MM.1S (cell line): Measurements from ENCODE around the gene YY1.
"Not testable (repeated sequence)": the region's sequence is repeated elsewhere in the genome, so short reads cannot be mapped to it uniquely, and the experiment has no call there.

Experiments used
- DNase-seq: peaks from one replicate; pipeline ENCODE4 v3.0.0-alpha.2; 2015
- H2AFZ ChIP-seq: fragments of 300-600 bp; sonication (generic); 2 replicates; pipeline ENCODE4 v1.6.0; 2016; ENCODE audit warnings: antibody characterized with exemption, low read length
- H3F3A ChIP-seq: fragments of 300-600 bp; sonication (generic); 2 replicates; pipeline ENCODE4 v1.6.1; 2016; ENCODE audit warnings: mild to moderate bottlenecking, antibody characterized with exemption, low read length, moderate library complexity, mixed read lengths; ENCODE audit not compliant: insufficient read depth
- H3K27ac ChIP-seq: fragments of 300-600 bp; sonication (generic); 2 replicates; pipeline ENCODE4 v1.5.1; 2016; ENCODE audit warnings: mild to moderate bottlenecking, low read length
- H3K27me3 ChIP-seq: fragments of 300-600 bp; sonication (generic); replicated peaks from 2 replicates; pipeline ENCODE4 v1.6.0; 2016; ENCODE audit warnings: low read length; ENCODE audit not compliant: insufficient read depth
- H3K36me3 ChIP-seq: fragments of 300-600 bp; sonication (generic); replicated peaks from 2 replicates; pipeline ENCODE4 v1.6.1; 2016; ENCODE audit warnings: mild to moderate bottlenecking, low read length, mixed read lengths; ENCODE audit not compliant: insufficient read depth
- H3K4me1 ChIP-seq: fragments of 300-600 bp; sonication (generic); 2 replicates; pipeline ENCODE4 v1.6.1; 2016; ENCODE audit warnings: low read length, mixed read lengths
- H3K4me2 ChIP-seq: fragments of 300-600 bp; sonication (generic); 2 replicates; pipeline ENCODE4 v1.6.0; 2016; ENCODE audit warnings: low read depth, low read length
- H3K4me3 ChIP-seq: fragments of 300-600 bp; sonication (generic); 2 replicates; pipeline ENCODE4 v1.5.1; 2016; ENCODE audit warnings: low read length, mixed read lengths
- H3K79me2 ChIP-seq: fragments of 300-600 bp; sonication (generic); 2 replicates; pipeline ENCODE4 v1.6.1; 2016; ENCODE audit warnings: mixed run types, low read length, mixed read lengths
- H3K9ac ChIP-seq: fragments of 300-600 bp; sonication (generic); 2 replicates; pipeline ENCODE4 v1.6.1; 2016; ENCODE audit warnings: low read length, mixed read lengths
- H3K9me2 ChIP-seq: fragments of 300-600 bp; sonication (generic); replicated peaks from 2 replicates; pipeline ENCODE4 v1.6.1; 2016; ENCODE audit warnings: mild to moderate bottlenecking, low read length, mixed read lengths; ENCODE audit not compliant: insufficient read depth
- H3K9me3 ChIP-seq: fragments of 300-600 bp; sonication (generic); replicated peaks from 2 replicates; pipeline ENCODE4 v1.6.1; 2016; ENCODE audit warnings: mild to moderate bottlenecking, low read length, mixed read lengths; ENCODE audit not compliant: insufficient read depth
- H4K20me1 ChIP-seq: fragments of 300-600 bp; sonication (generic); 2 replicates; pipeline ENCODE4 v1.6.1; 2016; ENCODE audit warnings: mild to moderate bottlenecking, low read length, moderate library complexity, mixed read lengths; ENCODE audit not compliant: insufficient read depth
- EZH2 ChIP-seq: fragments of 300-600 bp; sonication (generic); optimal IDR thresholded peaks from 2 replicates; pipeline ENCODE3; 2017; ENCODE audit warnings: low read depth, mild to moderate bottlenecking, antibody characterized with exemption, low read length, mixed read lengths
- EZH2phosphoT487 ChIP-seq: fragments of 300-600 bp; sonication (generic); IDR thresholded peaks from 2 replicates; pipeline ENCODE4 v1.6.1; 2018; ENCODE audit warnings: antibody characterized with exemption, low read length
- TF ChIP-seq, protein P1 (sequence below): fragments of 300-600 bp; sonication (generic); IDR thresholded peaks from 2 replicates; pipeline ENCODE4 v1.5.1; 2016; ENCODE audit warnings: antibody characterized with exemption, low read length, mixed read lengths

YY1 gene

DNA sequence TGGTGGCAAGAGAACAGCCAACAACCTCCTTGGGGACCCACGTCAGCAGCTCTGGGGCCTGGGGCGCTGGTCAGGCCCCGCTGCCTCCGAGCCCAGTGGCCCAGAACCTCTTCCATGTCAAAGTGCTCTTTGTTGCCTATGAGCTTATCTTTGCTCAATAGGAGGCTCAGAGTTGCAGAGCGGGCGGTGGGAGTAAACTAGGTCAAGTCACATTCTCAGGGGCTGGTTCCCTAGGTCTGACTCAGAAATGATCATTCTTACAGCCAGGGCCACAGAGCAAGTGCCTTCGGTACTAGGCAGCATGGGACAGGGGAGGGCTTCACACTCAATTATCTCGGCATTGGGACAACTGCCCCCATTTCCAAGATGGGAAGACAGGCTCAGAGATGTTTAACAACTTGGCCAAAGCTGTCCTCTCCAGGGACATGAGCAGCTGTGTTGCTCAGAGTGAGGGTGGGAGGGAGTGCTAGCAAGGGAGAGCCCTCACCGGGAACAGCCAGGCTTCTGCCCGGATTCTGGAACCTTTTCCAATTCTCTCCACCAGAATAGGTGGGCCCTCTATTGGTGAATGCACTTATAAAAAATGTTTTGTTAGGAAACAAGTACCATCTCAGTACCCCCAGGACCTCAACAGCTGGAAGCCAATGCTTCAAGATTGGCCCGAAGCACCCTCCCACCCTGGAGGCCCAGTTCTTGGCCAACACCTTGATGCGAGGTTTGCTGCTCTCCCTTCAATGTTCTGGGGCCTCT is 55.4 kb downstream of the YY1 start:
- no peak overlapping the region for H3K9ac ChIP-seq
- no peak overlapping the region for H2AFZ ChIP-seq
- H3K27ac ChIP-seq, result no peak overlapping the region
- no peak for DNase-seq
- H3K4me1 ChIP-seq, result no peaks in the 10 kb centered on the region
- no peaks in the 10 kb centered on the region for H3F3A ChIP-seq
- H3K9me2 ChIP-seq, result no peaks in the 10 kb centered on the region
- H4K20me1 ChIP-seq, result no peaks in the 10 kb centered on the region
- TF ChIP-seq, protein P1, sequence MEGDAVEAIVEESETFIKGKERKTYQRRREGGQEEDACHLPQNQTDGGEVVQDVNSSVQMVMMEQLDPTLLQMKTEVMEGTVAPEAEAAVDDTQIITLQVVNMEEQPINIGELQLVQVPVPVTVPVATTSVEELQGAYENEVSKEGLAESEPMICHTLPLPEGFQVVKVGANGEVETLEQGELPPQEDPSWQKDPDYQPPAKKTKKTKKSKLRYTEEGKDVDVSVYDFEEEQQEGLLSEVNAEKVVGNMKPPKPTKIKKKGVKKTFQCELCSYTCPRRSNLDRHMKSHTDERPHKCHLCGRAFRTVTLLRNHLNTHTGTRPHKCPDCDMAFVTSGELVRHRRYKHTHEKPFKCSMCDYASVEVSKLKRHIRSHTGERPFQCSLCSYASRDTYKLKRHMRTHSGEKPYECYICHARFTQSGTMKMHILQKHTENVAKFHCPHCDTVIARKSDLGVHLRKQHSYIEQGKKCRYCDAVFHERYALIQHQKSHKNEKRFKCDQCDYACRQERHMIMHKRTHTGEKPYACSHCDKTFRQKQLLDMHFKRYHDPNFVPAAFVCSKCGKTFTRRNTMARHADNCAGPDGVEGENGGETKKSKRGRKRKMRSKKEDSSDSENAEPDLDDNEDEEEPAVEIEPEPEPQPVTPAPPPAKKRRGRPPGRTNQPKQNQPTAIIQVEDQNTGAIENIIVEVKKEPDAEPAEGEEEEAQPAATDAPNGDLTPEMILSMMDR, result no peak
- TF ChIP-seq EZH2, result no peak
- TF ChIP-seq EZH2phosphoT487, result no peak
- no peaks in the 10 kb centered on the region for H3K36me3 ChIP-seq
- no peaks in the 10 kb centered on the region for H3K27me3 ChIP-seq
- H3K9me3 ChIP-seq, result no peaks in the 10 kb centered on the region
- H3K79me2 ChIP-seq, result no peaks in the 10 kb centered on the region
- H3K4me2 ChIP-seq, result no peak overlapping the region
- no peak overlapping the region for H3K4me3 ChIP-seq

DNA sequence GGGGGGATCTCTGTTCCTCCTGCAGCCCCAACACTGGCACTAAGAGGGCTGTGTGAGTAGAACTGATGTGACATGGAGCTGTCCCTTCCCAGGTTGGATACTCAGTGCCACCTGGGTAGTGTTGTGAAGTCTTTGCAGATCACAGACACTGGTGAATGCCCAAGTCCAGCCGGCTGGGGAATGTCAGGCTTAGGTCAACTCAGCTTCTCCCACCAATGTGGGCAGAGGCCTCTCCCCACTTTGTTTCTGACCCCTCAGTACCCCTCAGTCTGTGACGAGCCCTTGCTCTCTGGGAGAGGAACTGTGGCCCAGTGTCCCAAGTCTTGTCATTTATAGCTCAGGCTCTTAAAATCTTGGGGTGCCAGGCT is 56.0 kb downstream of the YY1 start:
- H2AFZ ChIP-seq, result no peak overlapping the region
- H3K27me3 ChIP-seq, result no peaks in the 10 kb centered on the region
- H3K9ac ChIP-seq, result no peak overlapping the region
- H3K9me2 ChIP-seq, result no peaks in the 10 kb centered on the region
- no peaks in the 10 kb centered on the region for H3K4me1 ChIP-seq
- no peak for TF ChIP-seq EZH2
- no peaks in the 10 kb centered on the region for H3K79me2 ChIP-seq
- H3K27ac ChIP-seq, result no peak overlapping the region
- no peaks in the 10 kb centered on the region for H4K20me1 ChIP-seq
- H3K4me2 ChIP-seq, result no peak overlapping the region
- no peak for DNase-seq
- no peaks in the 10 kb centered on the region for H3K9me3 ChIP-seq
- no peak overlapping the region for H3K4me3 ChIP-seq
- H3F3A ChIP-seq, result no peaks in the 10 kb centered on the region
- H3K36me3 ChIP-seq, result no peaks in the 10 kb centered on the region

DNA sequence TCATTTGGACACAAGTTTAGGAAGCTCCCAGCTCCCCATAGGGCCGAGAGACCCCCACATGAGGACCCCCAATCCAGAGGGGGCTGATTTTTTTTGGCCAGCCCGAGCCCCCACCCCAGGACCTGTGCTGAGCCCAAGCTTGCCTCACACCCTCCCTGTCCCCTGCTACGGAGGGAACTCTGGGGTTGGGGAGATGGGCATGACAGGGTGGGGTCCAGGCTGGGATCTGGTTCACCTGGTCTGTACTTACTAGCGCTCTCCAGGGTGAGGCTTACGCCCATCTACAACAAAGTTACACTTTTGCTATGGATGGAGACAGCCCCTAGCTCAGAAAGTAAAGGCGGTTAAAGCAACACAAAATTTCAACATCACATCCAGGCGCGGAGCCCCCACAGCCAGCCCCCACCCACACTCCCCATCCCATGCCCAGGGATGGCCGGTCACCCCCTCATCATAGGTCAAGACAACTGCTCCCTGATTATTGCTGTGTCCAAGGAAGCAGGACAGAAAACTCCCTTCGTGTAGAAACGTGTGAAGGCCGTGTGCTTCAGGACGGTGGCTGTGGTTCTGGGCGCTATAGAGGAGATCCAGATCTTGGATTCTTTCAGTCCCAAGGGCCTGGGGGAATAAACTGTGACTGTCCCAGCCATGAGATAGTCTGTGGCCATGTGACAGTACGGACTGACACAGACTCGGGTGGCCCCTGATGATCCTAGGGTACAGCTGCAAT is 56.6 kb downstream of the YY1 start:
- H3K9ac ChIP-seq, result no peak overlapping the region
- no peaks in the 10 kb centered on the region for H3K4me1 ChIP-seq
- no peak overlapping the region for H3K27ac ChIP-seq
- no peak overlapping the region for H2AFZ ChIP-seq
- no peaks in the 10 kb centered on the region for H3K36me3 ChIP-seq
- H3K27me3 ChIP-seq, result no peaks in the 10 kb centered on the region
- H3K4me2 ChIP-seq, result no peak overlapping the region
- H3K9me2 ChIP-seq, result no peaks in the 10 kb centered on the region
- H4K20me1 ChIP-seq, result no peaks in the 10 kb centered on the region
- TF ChIP-seq EZH2 (no peak), EZH2phosphoT487 (no peak)
- TF ChIP-seq, protein P1, result no peak
- H3F3A ChIP-seq, result no peaks in the 10 kb centered on the region
- DNase-seq, result no peak
- H3K9me3 ChIP-seq, result no peaks in the 10 kb centered on the region
- no peaks in the 10 kb centered on the region for H3K79me2 ChIP-seq
- no peak overlapping the region for H3K4me3 ChIP-seq

DNA sequence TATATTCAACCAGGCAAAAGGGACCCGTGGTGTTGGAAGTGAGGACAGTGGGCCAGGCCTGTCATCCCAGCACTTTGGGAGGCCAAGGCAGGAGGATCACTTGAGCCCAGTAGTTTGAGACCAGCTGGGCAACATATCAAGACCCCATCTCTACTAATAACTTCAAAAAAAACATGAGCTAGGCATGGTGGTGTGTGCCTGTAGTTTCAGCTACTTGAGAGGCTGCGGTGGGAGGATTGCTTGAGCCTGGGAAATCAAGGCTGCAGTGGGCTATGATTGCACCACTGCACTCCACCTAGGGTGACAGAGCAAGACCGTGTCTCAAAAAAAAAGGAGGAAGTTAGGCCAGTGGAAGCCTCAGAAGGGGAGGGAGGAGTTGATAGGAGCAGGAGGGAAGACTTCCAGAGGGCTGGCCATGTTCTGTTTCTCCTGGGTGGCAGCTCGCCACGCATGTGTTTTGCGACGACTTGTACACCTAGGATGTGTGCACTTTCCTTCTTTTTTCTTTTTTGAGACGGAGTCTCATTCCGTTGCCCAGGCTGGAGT is 57.2 kb downstream of the YY1 start:
- Histone ChIP-seq H3K9me3 (no peaks in the 10 kb centered on the region), H3K9ac (no peak overlapping the region), H3K79me2 (no peaks in the 10 kb centered on the region), H3K36me3 (no peaks in the 10 kb centered on the region), H3K4me2 (no peak overlapping the region), H3K4me3 (no peak overlapping the region), H2AFZ (no peak overlapping the region), H3F3A (no peaks in the 10 kb centered on the region), H3K9me2 (no peaks in the 10 kb centered on the region), H3K27me3 (no peaks in the 10 kb centered on the region), H3K27ac (no peak overlapping the region), H3K4me1 (no peaks in the 10 kb centered on the region), H4K20me1 (no peaks in the 10 kb centered on the region)
- no peak for DNase-seq
- TF ChIP-seq, protein P1, result no peak
- no peak for TF ChIP-seq EZH2

DNA sequence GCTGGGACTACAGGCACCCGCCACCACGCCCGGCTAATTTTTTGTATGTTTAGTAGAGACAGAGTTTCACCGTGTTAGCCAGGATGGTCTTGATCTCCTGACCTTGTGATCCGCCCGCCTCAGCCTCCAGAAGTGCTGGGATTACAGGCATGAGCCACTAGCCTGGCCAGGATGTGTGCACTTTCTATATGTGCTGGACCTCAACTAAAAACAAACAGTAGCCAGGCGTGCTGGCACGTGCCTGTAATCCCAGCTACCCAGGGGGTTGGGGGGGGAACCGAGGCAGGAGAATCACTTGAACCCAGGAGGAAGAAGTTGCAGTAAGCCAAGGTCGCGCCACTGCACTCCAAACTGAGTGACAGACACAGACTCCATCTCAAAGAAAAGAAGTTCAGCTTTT is 57.8 kb downstream of the YY1 start:
- H3K9me2 ChIP-seq, H3K27ac ChIP-seq, H3K4me3 ChIP-seq, H3F3A ChIP-seq, H3K79me2 ChIP-seq, H3K4me1 ChIP-seq, H3K4me2 ChIP-seq, DNase-seq, H3K9me3 ChIP-seq, H3K27me3 ChIP-seq, H3K36me3 ChIP-seq, H4K20me1 ChIP-seq, H2AFZ ChIP-seq, H3K9ac ChIP-seq: not testable (repeated sequence)
